ENCODE data around the gene EEF2K.

The EEF2K gene

DNA sequence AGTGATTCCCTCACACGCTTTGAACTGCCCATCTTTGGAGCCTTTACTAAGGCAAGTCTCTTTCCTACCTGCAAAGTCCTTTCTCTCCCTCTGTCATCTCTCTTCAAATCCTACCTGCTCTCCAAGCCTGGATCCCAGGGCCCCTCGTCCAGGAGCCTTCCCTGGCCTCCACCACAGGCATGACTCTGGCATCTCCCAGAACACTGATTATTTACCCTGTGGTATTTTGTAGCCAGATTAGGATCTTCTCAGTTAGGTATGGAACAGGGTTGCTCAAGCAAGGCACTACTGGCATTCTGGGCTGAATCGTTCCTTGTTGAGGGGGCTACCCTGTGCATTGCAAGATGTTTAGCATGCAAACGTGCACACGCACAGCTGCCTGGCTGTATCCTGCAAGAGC is 59.3 kb downstream of the EEF2K start:
- H3K4me3 ChIP-seq (ENCODE audit: low read depth, low read length): no peak overlapping the region
- DNase-seq (ENCODE audit: low read depth): no peak
- TF ChIP-seq, protein P1, sequence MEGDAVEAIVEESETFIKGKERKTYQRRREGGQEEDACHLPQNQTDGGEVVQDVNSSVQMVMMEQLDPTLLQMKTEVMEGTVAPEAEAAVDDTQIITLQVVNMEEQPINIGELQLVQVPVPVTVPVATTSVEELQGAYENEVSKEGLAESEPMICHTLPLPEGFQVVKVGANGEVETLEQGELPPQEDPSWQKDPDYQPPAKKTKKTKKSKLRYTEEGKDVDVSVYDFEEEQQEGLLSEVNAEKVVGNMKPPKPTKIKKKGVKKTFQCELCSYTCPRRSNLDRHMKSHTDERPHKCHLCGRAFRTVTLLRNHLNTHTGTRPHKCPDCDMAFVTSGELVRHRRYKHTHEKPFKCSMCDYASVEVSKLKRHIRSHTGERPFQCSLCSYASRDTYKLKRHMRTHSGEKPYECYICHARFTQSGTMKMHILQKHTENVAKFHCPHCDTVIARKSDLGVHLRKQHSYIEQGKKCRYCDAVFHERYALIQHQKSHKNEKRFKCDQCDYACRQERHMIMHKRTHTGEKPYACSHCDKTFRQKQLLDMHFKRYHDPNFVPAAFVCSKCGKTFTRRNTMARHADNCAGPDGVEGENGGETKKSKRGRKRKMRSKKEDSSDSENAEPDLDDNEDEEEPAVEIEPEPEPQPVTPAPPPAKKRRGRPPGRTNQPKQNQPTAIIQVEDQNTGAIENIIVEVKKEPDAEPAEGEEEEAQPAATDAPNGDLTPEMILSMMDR (IDR thresholded peaks at IDR 0.05; ENCODE audit: low read depth, low read length, missing control alignments): no peak

DNA sequence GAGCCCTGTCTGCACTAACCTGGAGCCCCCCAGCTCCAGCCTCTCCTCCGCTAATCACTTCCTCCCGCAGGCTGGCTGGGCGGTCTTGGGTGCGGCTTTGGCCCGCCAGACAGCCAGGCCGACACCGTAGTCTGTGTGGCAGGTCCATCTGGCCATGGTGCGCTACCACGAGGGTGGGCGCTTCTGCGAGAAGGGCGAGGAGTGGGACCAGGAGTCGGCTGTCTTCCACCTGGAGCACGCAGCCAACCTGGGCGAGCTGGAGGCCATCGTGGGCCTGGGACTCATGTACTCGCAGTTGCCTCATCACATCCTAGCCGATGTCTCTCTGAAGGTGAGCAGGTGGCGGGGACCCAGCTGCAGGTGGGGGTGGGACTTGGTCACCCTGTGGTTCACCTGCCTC is 60.5 kb downstream of the EEF2K start:
- no peak for DNase-seq (ENCODE audit: low read depth)
- TF ChIP-seq, protein P1 (IDR thresholded peaks at IDR 0.05; ENCODE audit: low read depth, low read length, missing control alignments): no peak
- H3K4me3 ChIP-seq (ENCODE audit: low read depth, low read length): no peak overlapping the region

DNA sequence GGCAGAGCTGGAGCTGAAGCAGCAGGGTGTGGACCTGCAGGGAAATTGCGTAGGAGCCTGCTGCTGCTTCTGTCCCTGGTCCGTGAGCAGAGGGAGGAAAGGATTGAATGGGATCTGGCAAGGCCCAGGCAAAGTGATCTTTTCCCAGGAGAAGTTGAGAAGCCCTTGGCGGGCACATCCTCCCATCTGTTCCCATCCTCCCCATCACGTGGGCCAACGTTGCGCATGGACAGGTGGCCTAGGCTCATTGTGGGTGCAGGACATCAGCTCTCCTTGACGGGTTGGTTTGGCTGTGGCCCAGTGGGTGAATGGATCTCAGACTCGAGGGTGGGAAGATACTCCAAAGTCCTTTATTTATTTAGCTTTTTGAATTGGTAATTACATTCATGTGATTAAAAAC is 61.7 kb downstream of the EEF2K start:
- TF ChIP-seq, protein P1 (IDR thresholded peaks at IDR 0.05; ENCODE audit: low read depth, low read length, missing control alignments): no peak
- no peak overlapping the region for H3K4me3 ChIP-seq (ENCODE audit: low read depth, low read length)
- DNase-seq (ENCODE audit: low read depth): no peak

DNA sequence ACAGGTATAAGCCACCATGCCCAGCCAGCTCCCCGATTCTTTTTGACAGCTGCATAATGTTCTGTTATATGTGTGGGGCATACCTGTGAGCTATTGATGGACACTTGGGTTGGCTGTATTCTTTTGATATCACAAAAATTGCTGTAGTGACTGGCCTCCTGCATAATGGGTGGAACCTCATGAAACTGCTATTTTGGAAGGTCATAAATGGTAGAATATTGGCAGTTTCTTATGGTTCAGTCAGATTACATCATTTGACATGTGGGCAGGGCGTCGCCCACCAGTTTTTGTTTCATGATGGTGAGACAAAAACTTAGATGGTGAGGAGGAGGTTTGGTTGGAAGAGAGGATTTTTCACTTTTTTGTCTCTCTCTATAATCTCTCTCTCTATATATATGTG is 64.4 kb downstream of the EEF2K start:
- DNase-seq (ENCODE audit: low read depth): no peak
- TF ChIP-seq, protein P1 (IDR thresholded peaks at IDR 0.05; ENCODE audit: low read depth, low read length, missing control alignments): no peak
- no peak overlapping the region for H3K4me3 ChIP-seq (ENCODE audit: low read depth, low read length)

DNA sequence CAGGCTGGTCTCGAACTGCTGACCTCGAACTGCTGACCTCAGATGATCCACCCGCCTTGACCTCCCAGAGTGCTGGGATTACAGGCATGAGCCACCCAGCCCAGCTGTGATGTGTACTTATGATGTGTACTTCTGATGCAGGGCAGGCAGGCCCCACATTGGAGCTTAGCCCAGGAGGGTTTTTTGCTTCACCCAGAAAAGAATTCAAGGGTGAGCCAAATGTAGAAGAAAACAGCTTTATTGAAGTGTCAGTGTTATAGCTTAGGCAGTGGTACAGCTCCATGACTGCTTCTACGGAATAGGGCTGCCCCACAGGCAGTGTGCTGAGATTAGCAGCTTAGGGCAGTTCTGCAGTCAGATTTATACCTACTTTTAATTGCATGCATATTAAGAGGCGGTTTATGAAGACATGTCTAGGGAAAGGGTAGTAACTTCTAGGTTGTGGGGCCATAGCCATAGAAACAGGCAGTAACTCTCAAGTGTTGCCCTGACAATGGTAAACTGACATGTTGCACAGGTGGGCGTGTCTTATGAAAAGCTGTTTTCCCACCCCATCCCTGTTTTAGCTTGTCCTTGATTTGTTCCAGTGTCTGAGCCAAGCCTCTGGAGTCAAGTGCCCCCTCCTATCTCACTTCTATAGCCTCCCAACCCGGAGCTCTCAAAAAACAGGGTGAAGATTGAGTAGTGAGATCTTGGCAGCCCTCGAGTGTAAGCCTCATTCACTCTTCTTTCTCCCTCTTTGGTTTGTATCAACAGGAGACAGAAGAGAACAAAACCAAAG is 67.0 kb downstream of the EEF2K start:
- no peak overlapping the region for H3K4me3 ChIP-seq (ENCODE audit: low read depth, low read length)
- no peak for DNase-seq (ENCODE audit: low read depth)
- TF ChIP-seq, protein P1 (IDR thresholded peaks at IDR 0.05; ENCODE audit: low read depth, low read length, missing control alignments): no peak

DNA sequence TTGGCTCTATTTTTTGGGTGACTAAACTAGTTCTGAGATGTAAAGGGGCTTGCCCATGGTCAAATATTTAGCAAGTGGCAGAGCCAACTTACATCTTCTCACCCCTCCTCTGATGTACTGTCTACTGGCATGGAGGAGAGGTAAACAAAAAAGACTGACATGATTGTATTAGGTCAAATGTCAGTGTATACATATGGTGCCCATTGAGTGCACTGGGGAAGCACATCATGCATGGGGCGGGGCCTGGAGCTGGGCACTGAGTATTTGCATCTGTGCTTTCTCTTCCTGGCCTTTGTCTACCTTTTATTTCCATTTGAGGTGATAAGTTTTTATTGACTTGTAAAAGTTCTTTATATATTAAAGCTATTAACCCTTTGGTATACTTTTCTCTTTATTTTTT is 68.8 kb downstream of the EEF2K start:
- DNase-seq (ENCODE audit: low read depth): no peak
- no peak overlapping the region for H3K4me3 ChIP-seq (ENCODE audit: low read depth, low read length)
- TF ChIP-seq, protein P1 (IDR thresholded peaks at IDR 0.05; ENCODE audit: low read depth, low read length, missing control alignments): no peak
